Activated naive CD4-positive, alpha-beta T cell treated with anti-CD3 and anti-CD28 coated beads, Interleukin-2, amount 50 U/mL, for 16 hours (primary cell): ENCODE data around the gene SLC46A2.

ENCODE experiments used
- DNase-seq: peaks from one replicate; pipeline ENCODE4 v3.0.0-alpha.2; 2020

Gene SLC46A2

GRCh38 chr9:112890106-112891081 is at the start of gene SLC46A2:
TSS of gene SLC46A2 (minus strand) at chr9:112890876. CDS start at chr9:112890681, 195 bp downstream.
- no peak for DNase-seq

GRCh38 chr9:112939418-112939817 is 48.7 kb upstream of the SLC46A2 start:
- no peak for DNase-seq

GRCh38 chr9:112933696-112934095 is 43.0 kb upstream of the SLC46A2 start:
- DNase-seq: no peak

GRCh38 chr9:112925058-112925641 is 34.5 kb upstream of the SLC46A2 start:
- no peak for DNase-seq

- no peak for DNase-seq
Measured at GRCh38 chr9:112921549-112921948, 30.9 kb upstream of the SLC46A2 start.

GRCh38 chr9:112917987-112918362 is 27.3 kb upstream of the SLC46A2 start:
- DNase-seq: no peak

GRCh38 chr9:112917047-112917986 is 26.6 kb upstream of the SLC46A2 start:
- no peak for DNase-seq

GRCh38 chr9:112914524-112914923 is 23.8 kb upstream of the SLC46A2 start:
- no peak for DNase-seq

- no peak for DNase-seq
Measured at GRCh38 chr9:112913326-112913725, 22.6 kb upstream of the SLC46A2 start.

GRCh38 chr9:112912636-112913035 is 22.0 kb upstream of the SLC46A2 start:
- DNase-seq: no peak

- no peak for DNase-seq
Measured at GRCh38 chr9:112911736-112912135, 21.1 kb upstream of the SLC46A2 start.

GRCh38 chr9:112905084-112905483 is 14.4 kb upstream of the SLC46A2 start:
- DNase-seq: no peak

GRCh38 chr9:112900901-112901300 is 10.2 kb upstream of the SLC46A2 start:
- no peak for DNase-seq

- DNase-seq: no peak
Measured at GRCh38 chr9:112900488-112900887, 9.8 kb upstream of the SLC46A2 start.

- DNase-seq: no peak
Measured at GRCh38 chr9:112898872-112899311, 8.2 kb upstream of the SLC46A2 start.

- no peak for DNase-seq
Measured at GRCh38 chr9:112896131-112896530, 5.5 kb upstream of the SLC46A2 start.

- no peak for DNase-seq
Measured at GRCh38 chr9:112894699-112895098, 4.0 kb upstream of the SLC46A2 start.

GRCh38 chr9:112894041-112894440 is 3.4 kb upstream of the SLC46A2 start:
- DNase-seq: no peak

- no peak for DNase-seq
Measured at GRCh38 chr9:112892981-112893380, 2.3 kb upstream of the SLC46A2 start.

- no peak for DNase-seq
Measured at GRCh38 chr9:112891521-112891920, 845 bp upstream of the SLC46A2 start.

- DNase-seq: no peak
Measured at GRCh38 chr9:112887381-112887780, 3.3 kb downstream of the SLC46A2 start.

GRCh38 chr9:112886351-112886750 is 4.3 kb downstream of the SLC46A2 start:
- DNase-seq: no peak

GRCh38 chr9:112885324-112885723 is 5.4 kb downstream of the SLC46A2 start:
- no peak for DNase-seq
